GM21423 (cell line): ENCODE data around the gene SLC17A7.

Source experiments
- ATAC-seq: cut with Tn5 transposase; IDR thresholded peaks from one replicate; pipeline ENCODE4 v1.9.1; 2021; ENCODE audit warnings: mild to moderate bottlenecking, moderate library complexity; ENCODE audit not compliant: unreplicated experiment

The SLC17A7 gene

GRCh38 chr19:49428547-49429451 lies 12.5 kb downstream of the SLC17A7 start:
- ATAC-seq = no peak

DNA sequence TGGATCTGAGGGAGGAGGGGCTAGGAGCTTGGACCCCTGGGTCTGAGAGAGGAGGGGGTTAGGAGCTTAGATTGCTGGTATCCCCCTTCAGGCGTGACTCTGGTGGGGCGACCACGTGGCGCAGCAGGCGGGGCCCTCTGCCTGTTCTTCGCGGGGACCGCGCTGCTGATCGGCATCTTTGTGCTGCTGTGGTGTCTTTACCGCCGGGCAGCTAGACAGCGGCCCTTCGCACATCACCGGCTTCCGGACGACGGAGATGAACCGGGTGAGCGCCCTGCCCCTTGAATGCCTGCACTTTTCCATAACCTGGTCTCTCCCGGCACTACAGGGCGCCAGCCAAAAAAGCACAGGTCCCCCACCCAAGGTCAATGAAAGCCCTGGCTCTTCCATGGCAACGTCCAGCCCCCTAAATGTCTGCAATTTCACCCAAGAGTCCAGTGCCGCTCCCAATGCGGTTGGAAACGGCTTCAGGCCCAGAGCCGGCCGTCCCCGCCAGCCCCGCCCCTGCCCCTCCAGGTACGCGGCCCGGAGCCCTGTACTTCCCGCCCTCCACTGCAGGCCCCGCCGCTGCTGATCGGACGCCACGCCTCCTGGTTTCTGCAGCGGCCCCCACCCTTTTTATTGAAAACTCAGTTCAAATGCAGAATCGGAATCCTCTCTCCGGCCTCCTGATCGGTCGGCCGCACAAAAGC lies 13.3 kb downstream of the SLC17A7 start:
- ATAC-seq = no peak

DNA sequence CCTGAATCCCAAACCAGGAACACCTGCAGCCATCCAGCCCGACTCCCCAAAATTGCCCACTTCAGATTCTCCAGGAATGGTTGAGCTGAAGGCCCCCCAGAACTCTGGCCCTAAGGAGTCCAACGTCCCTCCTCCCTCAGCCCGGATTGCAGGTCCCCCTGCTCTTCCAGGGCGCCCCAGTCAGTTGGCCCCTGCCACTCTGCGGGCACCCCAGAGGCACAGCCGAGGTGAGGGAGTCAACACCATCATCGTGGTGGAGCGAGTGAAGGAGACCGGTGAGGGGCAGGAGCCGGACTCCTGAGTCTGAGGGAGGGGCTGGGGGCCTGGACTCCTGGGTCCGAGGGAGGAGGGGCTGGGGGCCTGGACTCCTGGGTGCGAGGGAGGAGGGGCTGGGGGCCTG lies 14.0 kb downstream of the SLC17A7 start:
- ATAC-seq = no peak

DNA sequence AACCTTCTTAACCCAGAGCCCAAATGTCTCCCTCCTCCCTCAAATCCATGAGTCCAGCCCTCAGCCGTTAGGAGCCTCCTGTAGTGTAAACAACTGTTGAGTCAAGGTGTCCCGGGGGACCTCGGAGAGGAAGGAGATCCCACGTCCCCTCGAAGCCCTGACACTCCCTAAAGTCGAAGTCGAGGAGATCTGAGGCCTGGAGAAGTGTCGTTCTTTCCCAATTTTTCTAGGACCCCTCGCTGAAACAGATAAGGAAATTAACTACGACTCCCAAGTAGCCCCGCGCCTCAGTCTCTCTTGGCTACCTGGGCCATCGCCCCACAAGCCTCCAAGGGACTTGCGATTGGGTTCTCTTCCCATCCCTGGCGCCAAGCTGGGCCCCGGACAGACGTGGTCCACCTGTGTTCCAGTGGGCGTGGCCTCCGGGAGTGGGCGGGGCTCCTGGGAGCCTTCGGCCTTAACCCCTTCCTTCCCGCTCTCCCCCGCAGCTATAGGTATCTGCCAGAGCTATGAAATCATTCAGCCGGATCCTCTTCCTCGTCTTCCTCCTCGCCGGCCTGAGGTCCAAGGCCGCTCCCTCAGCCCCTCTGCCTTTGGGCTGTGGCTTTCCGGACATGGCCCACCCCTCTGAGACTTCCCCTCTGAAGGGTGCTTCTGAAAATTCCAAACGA lies 15.3 kb downstream of the SLC17A7 start:
- no peak for ATAC-seq

DNA sequence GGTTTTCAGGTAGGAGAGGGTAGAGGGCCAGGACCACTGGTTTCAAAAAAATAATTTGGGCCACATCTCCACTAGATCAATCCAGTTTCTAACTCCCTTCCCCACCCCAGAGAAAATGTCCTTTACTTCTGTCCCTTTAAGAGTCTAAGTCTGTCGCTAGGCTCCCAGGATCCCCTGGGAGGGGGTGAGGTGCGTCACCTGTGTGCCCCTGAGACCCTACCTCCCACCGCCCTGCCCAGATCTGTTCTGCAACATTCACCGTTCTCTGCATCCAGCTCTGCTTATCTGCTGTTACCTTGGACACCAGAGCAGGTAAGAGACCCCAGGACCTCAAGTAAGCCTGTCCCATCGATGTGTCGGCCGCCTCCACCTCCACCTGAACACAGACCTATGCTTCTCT lies 16.1 kb downstream of the SLC17A7 start, which contains the start of gene GFY:
TSS of gene GFY (plus strand) at position 211 of the 400 bp plus-strand sequence. CDS start 1,043 bp downstream, outside the sequence.
- ATAC-seq = no peak

GRCh38 chr19:49423985-49424303 lies 17.4 kb downstream of the SLC17A7 start:
- no peak for ATAC-seq

DNA sequence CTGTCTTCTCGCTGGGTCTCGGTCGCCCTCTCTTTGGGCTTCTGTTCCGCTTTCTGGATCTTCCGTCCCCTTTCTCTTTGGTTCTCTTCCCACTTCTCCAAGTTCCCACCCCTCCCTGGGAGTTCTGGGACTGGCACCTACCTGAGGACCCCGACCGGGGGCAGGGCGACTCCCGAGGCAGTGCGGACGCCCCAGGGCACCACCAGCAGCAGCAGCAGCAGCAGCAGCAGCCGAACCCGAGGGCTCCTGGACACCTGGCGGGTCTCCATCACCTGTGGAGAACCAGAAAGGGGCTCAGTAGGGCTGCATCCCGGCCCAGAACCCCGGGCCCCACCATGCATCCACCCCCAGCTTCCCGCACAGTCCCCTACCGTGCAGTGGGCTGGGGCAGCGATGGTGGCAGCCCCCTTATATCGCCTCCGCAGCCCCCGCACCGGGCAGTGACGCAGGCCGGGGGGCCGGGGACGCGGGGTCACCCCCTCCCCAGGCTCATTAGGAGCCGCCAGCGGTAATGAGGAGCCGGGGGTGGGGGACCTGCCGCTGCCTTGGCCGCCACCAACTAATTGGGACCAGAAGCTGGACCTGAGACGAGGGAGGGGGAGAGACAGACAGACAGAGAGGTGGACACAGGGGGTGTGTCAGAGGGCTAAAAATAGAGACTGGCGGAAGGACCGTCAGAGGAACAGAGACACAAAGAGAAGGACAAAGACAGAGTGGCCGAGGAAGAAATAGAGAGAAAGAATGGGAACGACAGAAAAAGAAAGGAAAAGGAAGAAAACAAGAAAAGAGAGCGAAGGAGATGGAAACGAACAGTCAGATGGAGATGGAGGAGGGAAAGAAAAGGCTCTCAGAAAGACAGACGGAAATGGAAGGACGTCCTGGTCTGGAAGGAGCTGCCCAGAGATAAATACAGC lies 18.0 kb downstream of the SLC17A7 start, which contains the start of gene PTH2:
TSS of gene PTH2 (minus strand) at position 371 of the 914 bp plus-strand sequence. CDS start at position 269, 102 bp downstream.
- ATAC-seq = no peak

GRCh38 chr19:49422407-49423070 lies 18.8 kb downstream of the SLC17A7 start:
- ATAC-seq = no peak

GRCh38 chr19:49421878-49422202 lies 19.5 kb downstream of the SLC17A7 start:
- no peak for ATAC-seq

DNA sequence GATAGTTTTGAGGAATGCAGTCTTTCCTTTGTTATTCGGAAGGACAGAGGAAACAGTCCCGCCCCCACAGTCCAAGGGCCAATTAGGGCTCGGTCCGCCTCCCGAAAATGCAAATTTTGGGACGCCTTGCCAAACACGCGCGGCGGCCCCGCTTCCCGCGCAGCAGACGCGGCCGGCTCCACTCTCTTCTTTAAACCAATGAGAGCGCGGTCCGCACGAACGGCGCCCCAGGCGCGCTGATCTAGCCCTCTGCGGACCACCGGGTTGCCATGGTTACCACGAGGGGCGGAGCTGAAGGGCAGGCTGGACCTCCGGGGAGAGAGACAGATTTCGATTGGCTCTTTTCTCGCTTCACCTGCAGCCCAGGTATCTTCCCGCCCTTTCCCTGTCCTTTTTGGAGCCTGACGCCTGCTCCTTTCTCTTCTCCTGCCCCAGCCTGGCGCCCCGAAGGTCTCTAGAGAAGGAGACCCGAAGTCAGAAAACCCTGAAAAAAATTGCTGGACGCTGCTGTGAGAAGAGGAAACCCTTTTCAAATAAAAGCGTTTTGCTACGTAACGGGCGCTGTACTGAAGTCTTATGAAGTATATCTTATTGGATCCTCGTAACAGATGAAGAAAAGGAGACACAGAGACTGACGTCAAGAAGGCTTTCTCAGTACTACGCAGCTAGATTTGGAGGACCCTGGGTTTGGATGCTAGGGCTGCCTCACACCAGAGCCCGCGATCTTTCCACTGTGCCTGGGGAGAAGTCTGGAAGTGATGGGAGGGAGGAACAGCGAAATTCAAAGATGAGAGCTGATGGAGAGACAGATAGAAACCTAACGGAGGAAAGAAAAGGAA lies 20.1 kb downstream of the SLC17A7 start:
- ATAC-seq = no peak

GRCh38 chr19:49420227-49420626 lies 21.1 kb downstream of the SLC17A7 start:
- no peak for ATAC-seq

GRCh38 chr19:49419173-49419572 lies 22.2 kb downstream of the SLC17A7 start:
- ATAC-seq = no peak

- ATAC-seq = no peak
Measured at GRCh38 chr19:49418511-49418910, 22.8 kb downstream of the SLC17A7 start.

DNA sequence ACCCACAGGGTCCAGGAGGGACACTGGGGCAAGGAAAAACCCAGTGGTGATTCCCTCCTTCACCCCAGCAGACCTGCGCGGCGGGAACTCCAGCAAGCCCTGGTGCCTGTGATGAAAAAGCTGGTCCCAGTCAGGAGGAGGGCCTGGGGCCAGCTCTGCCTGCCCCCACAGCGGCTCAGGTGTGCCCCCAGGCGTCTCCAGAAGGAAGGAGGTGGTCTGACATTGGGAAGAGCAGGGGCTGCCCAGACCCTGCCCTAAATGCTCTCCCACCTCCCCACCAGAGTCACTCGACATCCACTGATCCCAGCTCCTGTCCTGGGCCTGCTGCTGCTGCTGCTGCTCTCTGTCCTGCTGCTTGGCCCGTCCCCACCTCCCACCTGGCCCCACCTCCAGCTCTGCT lies 24.2 kb downstream of the SLC17A7 start:
- ATAC-seq = no peak

- no peak for ATAC-seq
Measured at GRCh38 chr19:49415810-49416200, 25.5 kb downstream of the SLC17A7 start.

- ATAC-seq = no peak
Measured at GRCh38 chr19:49415102-49415809, 26.1 kb downstream of the SLC17A7 start.

DNA sequence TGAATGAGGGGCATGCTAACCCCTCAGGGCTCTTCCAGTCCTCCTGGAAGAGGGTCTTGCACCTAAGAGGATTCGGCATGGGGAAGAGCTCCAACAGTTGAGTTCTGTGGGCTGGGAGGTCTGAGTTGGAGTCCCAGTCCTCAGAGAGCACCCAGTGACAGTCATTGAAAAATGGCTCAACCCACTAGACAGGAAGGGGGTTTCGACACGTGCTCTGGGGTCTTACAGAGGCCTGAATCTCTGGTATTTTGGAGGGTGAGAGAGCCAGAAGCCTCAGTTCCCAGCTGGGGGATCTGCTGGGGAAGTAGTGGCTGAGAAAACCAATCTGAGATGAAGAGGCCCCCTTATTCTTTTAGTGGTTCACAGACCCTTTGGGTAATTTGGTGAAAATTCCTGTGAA lies 27.1 kb downstream of the SLC17A7 start:
- ATAC-seq = no peak

DNA sequence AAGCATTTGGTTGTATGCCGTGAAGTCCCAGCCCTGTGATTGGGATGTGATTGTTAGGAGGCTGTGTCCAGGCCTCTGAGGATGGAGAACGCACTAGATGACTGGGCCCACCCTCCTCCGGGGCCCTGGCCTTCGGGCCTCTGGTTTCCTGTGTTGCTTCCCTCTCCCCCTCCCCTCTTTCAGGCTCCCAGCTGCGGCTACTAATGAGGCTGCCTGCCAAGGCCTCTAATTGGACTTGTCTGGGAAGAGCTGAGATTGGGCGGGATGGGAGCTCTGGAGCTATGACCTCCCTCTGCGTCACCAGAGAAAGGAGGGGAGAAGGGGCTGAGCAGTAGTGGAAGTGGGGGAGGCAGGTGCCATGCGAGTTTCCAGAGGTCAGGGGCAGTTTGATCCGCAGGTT lies 28.0 kb downstream of the SLC17A7 start:
- no peak for ATAC-seq
